Measurements from ENCODE around the gene ASAP2.
A peak's percentile ranks its signal among the peaks of the same experiment; 100 is the strongest.

Gene ASAP2

GRCh38 chr2:9205963-9206948 is at the start of gene ASAP2:
ASAP2 (plus strand) TSS chr2:9206812; CDS start chr2:9207105, 293 bp downstream.
- peak within 1 kb of the TSS; percentile 32; the same call in 1 of the 2 replicates for H3K9ac ChIP-seq
- H3K79me2 ChIP-seq (ENCODE audit: insufficient read depth, low read depth): no peaks in the 10 kb centered on the region
- H3K4me2 ChIP-seq: peak within 1 kb of the TSS; percentile 59
- TF ChIP-seq CTCF (conservative IDR thresholded peaks at IDR 0.05; ENCODE audit: low read depth, low read length): peak; percentile 77
- H2AFZ ChIP-seq (ENCODE audit: low read depth): peak within 1 kb of the TSS; percentile 99
- H3K4me3 ChIP-seq (IDR thresholded peaks at IDR 0.05; ENCODE audit: insufficient read depth, low read depth, low read length): no peak within 1 kb of the TSS
- no peaks in the 10 kb centered on the region for H3K36me3 ChIP-seq (ENCODE audit: insufficient read depth)
- no peaks in the 10 kb centered on the region for H4K20me1 ChIP-seq (ENCODE audit: insufficient read depth)
- H3K4me1 ChIP-seq (ENCODE audit: low read depth, poor library complexity, severe bottlenecking): peaks cover 34% of the 10 kb centered on the region
- H3K27ac ChIP-seq: no peak within 1 kb of the TSS
- H3K27me3 ChIP-seq (ENCODE audit: insufficient read depth, low read depth): no peaks in the 10 kb centered on the region

- H3K4me3 ChIP-seq (IDR thresholded peaks at IDR 0.05; ENCODE audit: insufficient read depth, low read depth, low read length): no peak overlapping the region
- no peak overlapping the region for H3K27ac ChIP-seq
- no peaks in the 10 kb centered on the region for H3K36me3 ChIP-seq (ENCODE audit: insufficient read depth)
- H4K20me1 ChIP-seq (ENCODE audit: insufficient read depth): no peaks in the 10 kb centered on the region
- no peak overlapping the region for H3K4me2 ChIP-seq
- H2AFZ ChIP-seq (ENCODE audit: low read depth): no peak overlapping the region
- no peak for TF ChIP-seq CTCF (conservative IDR thresholded peaks at IDR 0.05; ENCODE audit: low read depth, low read length)
- H3K27me3 ChIP-seq (ENCODE audit: insufficient read depth, low read depth): no peaks in the 10 kb centered on the region
- no peaks in the 10 kb centered on the region for H3K79me2 ChIP-seq (ENCODE audit: insufficient read depth, low read depth)
- H3K9ac ChIP-seq: no peak overlapping the region
- no peaks in the 10 kb centered on the region for H3K4me1 ChIP-seq (ENCODE audit: low read depth, poor library complexity, severe bottlenecking)
Measured at GRCh38 chr2:9158786-9159779, 47.5 kb upstream of the ASAP2 start.

GRCh38 chr2:9160732-9161131 is 45.9 kb upstream of the ASAP2 start:
- H3K9ac ChIP-seq: no peak overlapping the region
- H3K27ac ChIP-seq: no peak overlapping the region
- H2AFZ ChIP-seq (ENCODE audit: low read depth): no peak overlapping the region
- no peaks in the 10 kb centered on the region for H4K20me1 ChIP-seq (ENCODE audit: insufficient read depth)
- no peak overlapping the region for H3K4me3 ChIP-seq (IDR thresholded peaks at IDR 0.05; ENCODE audit: insufficient read depth, low read depth, low read length)
- H3K4me1 ChIP-seq (ENCODE audit: low read depth, poor library complexity, severe bottlenecking): no peaks in the 10 kb centered on the region
- H3K79me2 ChIP-seq (ENCODE audit: insufficient read depth, low read depth): no peaks in the 10 kb centered on the region
- no peak overlapping the region for H3K4me2 ChIP-seq
- H3K27me3 ChIP-seq (ENCODE audit: insufficient read depth, low read depth): no peaks in the 10 kb centered on the region
- TF ChIP-seq CTCF (conservative IDR thresholded peaks at IDR 0.05; ENCODE audit: low read depth, low read length): no peak
- H3K36me3 ChIP-seq (ENCODE audit: insufficient read depth): no peaks in the 10 kb centered on the region

- Histone ChIP-seq H3K4me2 (no peak overlapping the region), H4K20me1 (ENCODE audit: insufficient read depth) (no peaks in the 10 kb centered on the region), H3K27ac (no peak overlapping the region), H3K4me3 (IDR thresholded peaks at IDR 0.05; ENCODE audit: insufficient read depth, low read depth, low read length) (no peak overlapping the region), H3K36me3 (ENCODE audit: insufficient read depth) (no peaks in the 10 kb centered on the region), H3K4me1 (ENCODE audit: low read depth, poor library complexity, severe bottlenecking) (no peaks in the 10 kb centered on the region), H3K9ac (no peak overlapping the region), H3K79me2 (ENCODE audit: insufficient read depth, low read depth) (no peaks in the 10 kb centered on the region), H2AFZ (ENCODE audit: low read depth) (no peak overlapping the region), H3K27me3 (ENCODE audit: insufficient read depth, low read depth) (no peaks in the 10 kb centered on the region)
- no peak for TF ChIP-seq CTCF (conservative IDR thresholded peaks at IDR 0.05; ENCODE audit: low read depth, low read length)
Measured at GRCh38 chr2:9162841-9163240, 43.8 kb upstream of the ASAP2 start.

All from KMS-11 (cell line).